Measurements from ENCODE around the gene DAPP1.
"Not testable (repeated sequence)": the region's sequence is repeated elsewhere in the genome, so short reads cannot be mapped to it uniquely, and the experiment has no call there.

DAPP1 gene

GRCh38 chr4:99816545-99817308 lies at the start of gene DAPP1:
Gene DAPP1, plus strand, starts transcription at chr4:99816827. Its CDS starts 87 bp downstream, at chr4:99816914.
- DNase-seq = no peak

- not testable (repeated sequence) for DNase-seq
These were observed 45.8 kb upstream of the DAPP1 start for GRCh38 chr4:99770842-99771241.

- no peak for DNase-seq
These were observed 32.7 kb upstream of the DAPP1 start for GRCh38 chr4:99783940-99784339.

GRCh38 chr4:99784842-99785241 lies 31.8 kb upstream of the DAPP1 start:
- no peak for DNase-seq

GRCh38 chr4:99790796-99791617 lies 25.6 kb upstream of the DAPP1 start:
- DNase-seq = no peak

GRCh38 chr4:99800332-99801004 lies 16.2 kb upstream of the DAPP1 start:
- no peak for DNase-seq

GRCh38 chr4:99801005-99801699 lies 15.5 kb upstream of the DAPP1 start:
- DNase-seq = no peak

GRCh38 chr4:99803566-99804101 lies 13.0 kb upstream of the DAPP1 start:
- DNase-seq = no peak

- no peak for DNase-seq
These were observed 10.1 kb upstream of the DAPP1 start for GRCh38 chr4:99806545-99806944.

- DNase-seq = no peak
These were observed 9.0 kb upstream of the DAPP1 start for GRCh38 chr4:99807666-99808065.

- peak; percentile 6 for DNase-seq
These were observed 8.3 kb upstream of the DAPP1 start for GRCh38 chr4:99808260-99808857.

- DNase-seq = no peak
These were observed 7.3 kb upstream of the DAPP1 start for GRCh38 chr4:99809326-99809725.

- no peak for DNase-seq
These were observed 6.1 kb upstream of the DAPP1 start for GRCh38 chr4:99810536-99810935.

GRCh38 chr4:99811117-99811516 lies 5.5 kb upstream of the DAPP1 start:
- DNase-seq = no peak

- no peak for DNase-seq
These were observed 4.8 kb upstream of the DAPP1 start for GRCh38 chr4:99811850-99812249.

GRCh38 chr4:99815597-99816011 lies 1.0 kb upstream of the DAPP1 start:
- DNase-seq = no peak

- no peak for DNase-seq
These were observed 773 bp downstream of the DAPP1 start for GRCh38 chr4:99817309-99817890.

- DNase-seq = no peak
These were observed 2.0 kb downstream of the DAPP1 start for GRCh38 chr4:99818661-99819060.

GRCh38 chr4:99821918-99822503 lies 5.4 kb downstream of the DAPP1 start:
- no peak for DNase-seq

- DNase-seq = no peak
These were observed 6.1 kb downstream of the DAPP1 start for GRCh38 chr4:99822734-99823133.

GRCh38 chr4:99824070-99824599 lies 7.5 kb downstream of the DAPP1 start:
- no peak for DNase-seq
